IMR-90 (cell line): ENCODE measurements around the gene CACNA2D1. TPM values are rescaled to one million over a fixed set of nuclear protein-coding genes. Genes with fewer than 3 reads are reported as not detected.

Experiments used
- ATAC-seq: fragments of 200-7000 bp; cut with Tn5 transposase; 2 replicates; pipeline ENCODE4 v1.9.1; 2020; ENCODE audit warnings: low read depth, mild to moderate bottlenecking, moderate library complexity
- BruUV-seq: library from RNA; stranded (reverse); fragments of 400-500 nt; replicated peaks from 2 replicates; lab custom pipeline; 2021; lab: Mats Ljungman, UMichigan
- CTCF ChIA-PET: fragments of 300-600 bp; formaldehyde crosslinking; extraction: SDS; loops from one replicate; lab custom pipeline; 2021; ENCODE audit warnings: antibody characterized with exemption; lab: Yijun Ruan, JAX
- POLR2A ChIA-PET: fragments of 300-600 bp; sonication (Branson Sonifier 250); formaldehyde crosslinking; loops from one replicate; lab custom pipeline; 2022; ENCODE audit warnings: antibody characterized with exemption; ENCODE audit not compliant: unreplicated experiment; lab: Charles Lee
- DNase-seq: peaks from one replicate; pipeline ENCODE4 v3.0.0; 2013
- H2AFZ ChIP-seq: replicated peaks from 2 replicates; pipeline ENCODE3; 2013; ENCODE audit warnings: low read length, mild to moderate bottlenecking; ENCODE audit not compliant: poor library complexity
- H2AK5ac ChIP-seq: 2 replicates; pipeline ENCODE4 v1.6.1; 2013; ENCODE audit warnings: low read depth, low read length, inconsistent platforms
- H2AK9ac ChIP-seq: replicated peaks from 2 replicates; pipeline ENCODE3; 2013; ENCODE audit warnings: mild to moderate bottlenecking, low read depth, low read length, moderate library complexity; ENCODE audit not compliant: poor library complexity
- H2BK120ac ChIP-seq: 2 replicates; pipeline ENCODE4 v1.6.1; 2013; ENCODE audit warnings: low read depth, low read length, inconsistent platforms
- H2BK15ac ChIP-seq: 3 replicates; pipeline ENCODE4 v1.6.1; 2013; ENCODE audit warnings: low read depth, low read length, inconsistent platforms
- H2BK20ac ChIP-seq: 2 replicates; pipeline ENCODE4 v1.6.1; 2013; ENCODE audit warnings: low read depth, mild to moderate bottlenecking, inconsistent platforms, low read length, moderate library complexity
- H2BK5ac ChIP-seq: 2 replicates; pipeline ENCODE4 v1.6.1; 2013; ENCODE audit warnings: mild to moderate bottlenecking, low read depth, low read length, inconsistent platforms; ENCODE audit not compliant: poor library complexity, severe bottlenecking
- H3K14ac ChIP-seq: replicated peaks from 2 replicates; pipeline ENCODE4 v1.6.1; 2013; ENCODE audit warnings: low read depth, low read length, inconsistent platforms
- H3K18ac ChIP-seq: 2 replicates; pipeline ENCODE4 v1.6.1; 2013; ENCODE audit warnings: low read depth, low read length, control low read depth
- H3K23ac ChIP-seq: 2 replicates; pipeline ENCODE4 v1.6.1; 2013; ENCODE audit warnings: low read depth, low read length, inconsistent platforms
- H3K27ac ChIP-seq: 2 replicates; pipeline ENCODE4 v1.5.1; 2013; ENCODE audit warnings: mild to moderate bottlenecking, control low read depth, low read length; ENCODE audit not compliant: insufficient read depth
- H3K27me3 ChIP-seq: 2 replicates; pipeline ENCODE4 v1.6.1; 2013; ENCODE audit warnings: low read length; ENCODE audit not compliant: control insufficient read depth, insufficient read depth
- H3K36me3 ChIP-seq: 2 replicates; pipeline ENCODE4 v1.6.1; 2013; ENCODE audit warnings: low read length, mixed read lengths; ENCODE audit not compliant: control insufficient read depth, insufficient read depth
- H3K4ac ChIP-seq: 2 replicates; pipeline ENCODE4 v1.6.1; 2013; ENCODE audit warnings: low read depth, low read length, inconsistent platforms
- H3K4me1 ChIP-seq: 2 replicates; pipeline ENCODE4 v1.6.1; 2013; ENCODE audit warnings: low read length, mixed read lengths; ENCODE audit not compliant: control insufficient read depth, insufficient read depth
- H3K4me2 ChIP-seq: 2 replicates; pipeline ENCODE4 v1.6.1; 2013; ENCODE audit warnings: low read depth, mild to moderate bottlenecking, control low read depth, low read length, moderate library complexity
- H3K4me3 ChIP-seq: 2 replicates; pipeline ENCODE4 v1.5.1; 2013; ENCODE audit warnings: low read depth, mild to moderate bottlenecking, control low read depth, low read length, moderate library complexity; ENCODE audit not compliant: insufficient read depth
- H3K56ac ChIP-seq: 2 replicates; pipeline ENCODE4 v1.6.1; 2013; ENCODE audit warnings: low read length, inconsistent platforms; ENCODE audit not compliant: insufficient read depth; ENCODE audit errors: extremely low read depth
- H3K79me1 ChIP-seq, 2 experiments: 2 replicates each; pipeline ENCODE4 v1.6.1; 2013; ENCODE audit warnings: low read length in 2 of 2, inconsistent platforms in 1 of 2, low read depth in 1 of 2
- H3K9ac ChIP-seq: 2 replicates; pipeline ENCODE4 v1.6.1; 2013; ENCODE audit warnings: low read depth, low read length, control low read depth
- H3K9me1 ChIP-seq: 2 replicates; pipeline ENCODE4 v1.6.1; 2013; ENCODE audit warnings: low read length, inconsistent platforms; ENCODE audit not compliant: insufficient read depth
- H3K9me3 ChIP-seq: 2 replicates; pipeline ENCODE4 v1.6.1; 2013; ENCODE audit warnings: low read length; ENCODE audit not compliant: control insufficient read depth, insufficient read depth
- H4K20me1 ChIP-seq: 2 replicates; pipeline ENCODE4 v1.6.1; 2013; ENCODE audit warnings: low read length, inconsistent platforms; ENCODE audit not compliant: insufficient read depth
- H4K5ac ChIP-seq: 2 replicates; pipeline ENCODE4 v1.6.1; 2013; ENCODE audit warnings: mild to moderate bottlenecking, low read depth, low read length, control low read depth
- H4K8ac ChIP-seq, 2 experiments: 2 replicates each; pipeline ENCODE4 v1.6.1; 2013; ENCODE audit warnings: low read depth in 2 of 2, low read length in 2 of 2, control low read depth in 1 of 2, inconsistent platforms in 1 of 2
- H4K91ac ChIP-seq: 2 replicates; pipeline ENCODE4 v1.6.1; 2013; ENCODE audit warnings: low read depth, low read length, inconsistent platforms; ENCODE audit not compliant: insufficient read depth
- BHLHE40 ChIP-seq: fragments of 150-350 bp; IDR thresholded peaks from 2 replicates; pipeline ENCODE4 v1.6.1; 2016; ENCODE audit warnings: mild to moderate bottlenecking, low read depth, low read length
- CEBPB ChIP-seq: IDR thresholded peaks from 2 replicates; pipeline ENCODE4 v1.6.1; 2012; ENCODE audit warnings: low read depth, low read length, improper control_type of control experiment
- CHD1 ChIP-seq: IDR thresholded peaks from 2 replicates; pipeline ENCODE4 v1.6.1; 2012; ENCODE audit warnings: low read depth, low read length, improper control_type of control experiment
- FOS ChIP-seq: fragments of 150-350 bp; IDR thresholded peaks from 2 replicates; pipeline ENCODE4 v1.6.1; 2016; ENCODE audit warnings: low read depth, low read length
- MAFK ChIP-seq: IDR thresholded peaks from 2 replicates; pipeline ENCODE4 v1.6.1; 2012; ENCODE audit warnings: low read depth, low read length, improper control_type of control experiment
- MAZ ChIP-seq: IDR thresholded peaks from 2 replicates; pipeline ENCODE4 v1.6.1; 2012; ENCODE audit warnings: low read depth, mild to moderate bottlenecking, low read length, improper control_type of control experiment, moderate library complexity, borderline replicate concordance
- MXI1 ChIP-seq: IDR thresholded peaks from 2 replicates; pipeline ENCODE4 v1.6.1; 2012; ENCODE audit warnings: low read depth, mild to moderate bottlenecking, low read length, moderate library complexity, borderline replicate concordance
- NFE2L2 ChIP-seq: fragments of 150-350 bp; IDR thresholded peaks from 2 replicates; pipeline ENCODE4 v1.6.1; 2016; ENCODE audit warnings: low read depth, mild to moderate bottlenecking, low read length
- RAD21 ChIP-seq: IDR thresholded peaks from 2 replicates; pipeline ENCODE4 v1.6.1; 2012; ENCODE audit warnings: low read length, improper control_type of control experiment
- RFX5 ChIP-seq: IDR thresholded peaks from 2 replicates; pipeline ENCODE4 v1.8.0; 2012; ENCODE audit warnings: low read depth, mild to moderate bottlenecking, low read length, moderate library complexity
- SMC3 ChIP-seq: fragments of 150-350 bp; IDR thresholded peaks from 2 replicates; pipeline ENCODE4 v1.6.1; 2016; ENCODE audit warnings: low read depth, mild to moderate bottlenecking, antibody characterized with exemption, low read length, moderate library complexity
- WGBS, 2 experiments: methylation state at CpG; one replicate each; pipeline versions ENCODE4 v1.1.5 to v1.1.7; 2013; ENCODE audit warnings: missing lambda C conversion rate in 2 of 2; ENCODE audit not compliant: insufficient read length in 1 of 2; ENCODE audit errors: extremely low coverage in 2 of 2; 5-methylcytosine and 5-hydroxymethylcytosine counted together
- dilution Hi-C: fragments of 300-500 bp; cut with HindIII; formaldehyde crosslinking; loops from one replicate; pipeline ENCODE4 v1.14.3; 2018; ENCODE audit warnings: low sequenced_read_pairs; ENCODE audit not compliant: unreplicated experiment
- in situ Hi-C: fragments of 300-500 bp; cut with MboI; formaldehyde crosslinking; loops from 3 replicates; pipeline ENCODE4 v1.14.3; 2019; ENCODE audit warnings: low sequenced_read_pairs, inconsistent platforms, mixed read lengths
- intact Hi-C: fragments of 100-400 bp; cut with micrococcal nuclease; formaldehyde crosslinking; loops from 2 replicates; pipeline ENCODE4 v1.10.0; 2022
- polyA plus RNA-seq, 3 experiments: library from polyadenylated mRNA; depleted of rRNA; stranded (reverse); fragments of >200 nt; gene quantifications; 2 replicates each; pipeline ENCODE4 v1.2.3, GENCODE V29; 2012; ENCODE audit warnings: low replicate concordance in 1 of 3
- total RNA-seq: library from RNA; depleted of rRNA; stranded (reverse); fragments of >200 nt; gene quantifications from 2 replicates; pipeline ENCODE4 v1.2.3, GENCODE V29; 2012
- TF ChIP-seq, protein P1 (sequence below): fragments of 150-350 bp; IDR thresholded peaks from 2 replicates; pipeline ENCODE4 v1.6.1; 2017; ENCODE audit warnings: mild to moderate bottlenecking, antibody characterized with exemption, low read length, low read depth
- TF ChIP-seq, protein P2 (sequence below): fragments of 150-350 bp; IDR thresholded peaks from 2 replicates; pipeline ENCODE4 v1.6.1; 2016; ENCODE audit warnings: low read depth, mild to moderate bottlenecking, low read length, moderate library complexity, borderline replicate concordance
- TF ChIP-seq, protein P3 (sequence below): conservative IDR thresholded peaks from 2 replicates; pipeline ENCODE4 v1.5.1; 2012; ENCODE audit warnings: mild to moderate bottlenecking, low read depth, low read length, improper control_type of control experiment

Gene CACNA2D1
- total and polyA plus RNA-seq, 2 of the 4 experiments (the other 2 are of a cell fraction), result 5.8 to 21.9 TPM

DNA sequence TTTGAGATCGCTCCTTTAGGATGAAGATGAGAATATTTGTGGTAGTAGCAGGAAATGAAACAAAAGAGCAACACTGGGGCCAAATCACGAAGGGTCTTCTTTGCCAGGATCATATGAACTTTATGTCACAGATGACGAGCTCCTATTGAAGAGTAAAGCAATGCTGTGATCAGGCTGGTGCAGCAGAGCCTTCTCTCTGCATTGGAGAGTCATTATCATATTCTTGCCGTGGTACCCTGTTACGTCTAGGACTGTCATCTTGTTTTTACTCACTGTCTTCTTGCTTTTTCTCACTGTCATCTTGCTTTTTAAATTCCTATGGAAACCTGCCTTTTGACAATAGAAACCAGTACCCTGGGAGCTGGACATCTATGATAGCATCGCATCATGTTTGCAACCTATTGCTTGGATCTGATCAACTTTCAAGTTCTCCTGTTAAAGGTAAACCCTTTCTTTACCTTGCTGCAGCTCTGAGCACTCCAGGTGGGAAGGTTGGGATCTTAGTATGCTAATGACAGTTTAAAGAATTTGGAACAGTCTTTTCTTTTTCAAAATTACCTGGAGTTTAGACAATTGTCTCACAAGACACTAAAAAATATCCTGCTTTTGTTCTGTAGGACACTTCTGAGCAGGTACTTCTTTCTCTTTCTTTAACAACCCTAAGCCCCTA is 27.9 kb upstream of the CACNA2D1 start:
- Histone ChIP-seq H3K18ac (no peak overlapping the region), H3K23ac (no peak overlapping the region), H3K36me3 (no peaks in the 10 kb centered on the region), H2AK5ac (no peak overlapping the region), H3K9me3 (no peaks in the 10 kb centered on the region), H3K4ac (no peak overlapping the region), H3K9me1 (no peaks in the 10 kb centered on the region), H4K8ac (no peak overlapping the region), H3K4me2 (no peak overlapping the region), H4K5ac (no peak overlapping the region), H2AFZ (no peak overlapping the region), H2AK9ac (no peak overlapping the region), H3K56ac (no peak overlapping the region), H2BK120ac (no peak overlapping the region), H3K79me1 (no peaks in the 10 kb centered on the region), H2BK5ac (no peak overlapping the region), H2BK20ac (no peak overlapping the region), H4K20me1 (no peaks in the 10 kb centered on the region), H2BK15ac (no peak overlapping the region), H3K4me3 (no peak overlapping the region), H3K14ac (no peak overlapping the region), H3K9ac (no peak overlapping the region), H4K91ac (no peak overlapping the region), H3K27me3 (no peaks in the 10 kb centered on the region), H3K27ac (no peak overlapping the region), H3K4me1 (no peaks in the 10 kb centered on the region)
- intact Hi-C loops, result no loop called here
- ATAC-seq (no peak), DNase-seq (no peak)
- ChIA-PET POLR2A (no interaction called here), CTCF (interaction anchor here (0.5 kb wide), 1 partner anchor 8 kb away, joined by 3 read pairs; no protein-coding TSS in a partner anchor)
- in situ Hi-C loops, result loop anchor here (25.0 kb wide), 1 partner anchor 984 kb away; no protein-coding TSS in a partner anchor
- TF ChIP-seq MAFK (no peak), BHLHE40 (no peak), NFE2L2 (no peak), MAZ (no peak), MXI1 (no peak), SMC3 (no peak), RFX5 (no peak), RAD21 (no peak), CEBPB (no peak), FOS (no peak), CHD1 (no peak)
- TF ChIP-seq, protein P1, sequence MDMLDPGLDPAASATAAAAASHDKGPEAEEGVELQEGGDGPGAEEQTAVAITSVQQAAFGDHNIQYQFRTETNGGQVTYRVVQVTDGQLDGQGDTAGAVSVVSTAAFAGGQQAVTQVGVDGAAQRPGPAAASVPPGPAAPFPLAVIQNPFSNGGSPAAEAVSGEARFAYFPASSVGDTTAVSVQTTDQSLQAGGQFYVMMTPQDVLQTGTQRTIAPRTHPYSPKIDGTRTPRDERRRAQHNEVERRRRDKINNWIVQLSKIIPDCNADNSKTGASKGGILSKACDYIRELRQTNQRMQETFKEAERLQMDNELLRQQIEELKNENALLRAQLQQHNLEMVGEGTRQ, result no peak
- TF ChIP-seq, protein P2, sequence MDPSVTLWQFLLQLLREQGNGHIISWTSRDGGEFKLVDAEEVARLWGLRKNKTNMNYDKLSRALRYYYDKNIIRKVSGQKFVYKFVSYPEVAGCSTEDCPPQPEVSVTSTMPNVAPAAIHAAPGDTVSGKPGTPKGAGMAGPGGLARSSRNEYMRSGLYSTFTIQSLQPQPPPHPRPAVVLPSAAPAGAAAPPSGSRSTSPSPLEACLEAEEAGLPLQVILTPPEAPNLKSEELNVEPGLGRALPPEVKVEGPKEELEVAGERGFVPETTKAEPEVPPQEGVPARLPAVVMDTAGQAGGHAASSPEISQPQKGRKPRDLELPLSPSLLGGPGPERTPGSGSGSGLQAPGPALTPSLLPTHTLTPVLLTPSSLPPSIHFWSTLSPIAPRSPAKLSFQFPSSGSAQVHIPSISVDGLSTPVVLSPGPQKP, result no peak
- TF ChIP-seq, protein P3, sequence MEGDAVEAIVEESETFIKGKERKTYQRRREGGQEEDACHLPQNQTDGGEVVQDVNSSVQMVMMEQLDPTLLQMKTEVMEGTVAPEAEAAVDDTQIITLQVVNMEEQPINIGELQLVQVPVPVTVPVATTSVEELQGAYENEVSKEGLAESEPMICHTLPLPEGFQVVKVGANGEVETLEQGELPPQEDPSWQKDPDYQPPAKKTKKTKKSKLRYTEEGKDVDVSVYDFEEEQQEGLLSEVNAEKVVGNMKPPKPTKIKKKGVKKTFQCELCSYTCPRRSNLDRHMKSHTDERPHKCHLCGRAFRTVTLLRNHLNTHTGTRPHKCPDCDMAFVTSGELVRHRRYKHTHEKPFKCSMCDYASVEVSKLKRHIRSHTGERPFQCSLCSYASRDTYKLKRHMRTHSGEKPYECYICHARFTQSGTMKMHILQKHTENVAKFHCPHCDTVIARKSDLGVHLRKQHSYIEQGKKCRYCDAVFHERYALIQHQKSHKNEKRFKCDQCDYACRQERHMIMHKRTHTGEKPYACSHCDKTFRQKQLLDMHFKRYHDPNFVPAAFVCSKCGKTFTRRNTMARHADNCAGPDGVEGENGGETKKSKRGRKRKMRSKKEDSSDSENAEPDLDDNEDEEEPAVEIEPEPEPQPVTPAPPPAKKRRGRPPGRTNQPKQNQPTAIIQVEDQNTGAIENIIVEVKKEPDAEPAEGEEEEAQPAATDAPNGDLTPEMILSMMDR, result no peak
- BruUV-seq, result no TSS peak
- dilution Hi-C loops, result no loop called here
- 67% methylated on average over 2 of the region's 6 CpGs; no CpG with 5 or more reads in 1 of the 2 experiments for WGBS, 2 experiments
